Fibroblast of lung (primary cell): ENCODE data around the gene NCKAP5.

Experiments
- EZH2 ChIP-seq: IDR thresholded peaks from 2 replicates; pipeline ENCODE4 v1.5.1; 2012; ENCODE audit warnings: low read length, control low read depth, mild to moderate bottlenecking; ENCODE audit errors: missing control alignments
- TF ChIP-seq, protein P1 (sequence below), 2 donors: IDR thresholded peaks in 1 of 2; conservative IDR thresholded peaks in 1 of 2; 1 replicate in 1 of 2; 2 replicates in 1 of 2; pipeline ENCODE4 v1.5.1; 2011 to 2012; ENCODE audit warnings: low read length in 2 of 2, control low read depth in 1 of 2, inconsistent platforms in 1 of 2, low read depth in 1 of 2, mild to moderate bottlenecking in 1 of 2

DNA sequence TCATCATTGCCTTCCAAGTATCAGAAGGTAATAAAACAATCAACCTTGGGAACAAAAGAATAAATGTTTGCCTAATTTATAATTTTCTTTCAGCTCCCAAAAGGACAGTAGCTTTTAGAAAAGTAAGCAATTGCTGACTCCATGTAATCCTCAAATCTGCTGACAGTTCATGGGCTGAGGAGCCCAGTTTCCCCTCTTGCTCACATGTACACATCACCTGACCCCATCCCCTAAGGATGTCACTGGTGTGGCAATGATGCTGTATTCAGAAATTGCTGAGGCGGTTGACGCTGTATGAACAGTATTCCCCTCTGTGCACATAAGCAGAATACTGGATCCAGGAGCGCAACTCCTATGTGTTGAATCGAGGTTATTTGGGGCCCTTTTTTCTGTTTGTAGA is 842.1 kb downstream of the NCKAP5 start:
- TF ChIP-seq, protein P1, sequence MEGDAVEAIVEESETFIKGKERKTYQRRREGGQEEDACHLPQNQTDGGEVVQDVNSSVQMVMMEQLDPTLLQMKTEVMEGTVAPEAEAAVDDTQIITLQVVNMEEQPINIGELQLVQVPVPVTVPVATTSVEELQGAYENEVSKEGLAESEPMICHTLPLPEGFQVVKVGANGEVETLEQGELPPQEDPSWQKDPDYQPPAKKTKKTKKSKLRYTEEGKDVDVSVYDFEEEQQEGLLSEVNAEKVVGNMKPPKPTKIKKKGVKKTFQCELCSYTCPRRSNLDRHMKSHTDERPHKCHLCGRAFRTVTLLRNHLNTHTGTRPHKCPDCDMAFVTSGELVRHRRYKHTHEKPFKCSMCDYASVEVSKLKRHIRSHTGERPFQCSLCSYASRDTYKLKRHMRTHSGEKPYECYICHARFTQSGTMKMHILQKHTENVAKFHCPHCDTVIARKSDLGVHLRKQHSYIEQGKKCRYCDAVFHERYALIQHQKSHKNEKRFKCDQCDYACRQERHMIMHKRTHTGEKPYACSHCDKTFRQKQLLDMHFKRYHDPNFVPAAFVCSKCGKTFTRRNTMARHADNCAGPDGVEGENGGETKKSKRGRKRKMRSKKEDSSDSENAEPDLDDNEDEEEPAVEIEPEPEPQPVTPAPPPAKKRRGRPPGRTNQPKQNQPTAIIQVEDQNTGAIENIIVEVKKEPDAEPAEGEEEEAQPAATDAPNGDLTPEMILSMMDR (conservative IDR thresholded peaks at IDR 0.05 in 1 of 2, IDR thresholded peaks at IDR 0.05 in 1 of 2; ENCODE audit: low read depth in 1 of 2, low read length in 2 of 2), result no peak
- TF ChIP-seq EZH2, result no peak
